WTC11 (cell line): ENCODE results near the gene PLEKHH2. TPM values are rescaled to one million over a fixed set of nuclear protein-coding genes. Genes with fewer than 3 reads are reported as not detected.

ENCODE experiments used
- ATAC-seq: fragments of 200-7000 bp; cut with Tn5 transposase; 2 replicates; pipeline ENCODE4 v1.10.0; 2021; ENCODE audit warnings: mild to moderate bottlenecking, moderate library complexity
- CTCF ChIA-PET: fragments of 300-600 bp; sonication (Branson Sonifier 250); formaldehyde crosslinking; loops from one replicate; lab custom pipeline; 2021; ENCODE audit warnings: antibody characterized with exemption; lab: Charles Lee
- POLR2A ChIA-PET: fragments of 350-600 bp; sonication (Branson Sonifier 250); formaldehyde crosslinking; loops from one replicate; lab custom pipeline; 2021; ENCODE audit warnings: antibody characterized with exemption; lab: Charles Lee
- DNase-seq: peaks from one replicate; pipeline ENCODE4 v3.0.0; 2021; ENCODE audit warnings: low spot score
- H3K27ac Mint-ChIP-seq: 2 replicates; pipeline ENCODE4 v1.8.0; 2021; ENCODE audit warnings: mixed read lengths
- H3K27me3 Mint-ChIP-seq: 2 replicates; pipeline ENCODE4 v1.8.0; 2021; ENCODE audit warnings: low read depth, mild to moderate bottlenecking, moderate library complexity, mixed read lengths
- H3K36me3 Mint-ChIP-seq: 2 replicates; pipeline ENCODE4 v1.8.0; 2021; ENCODE audit warnings: mixed read lengths
- H3K4me1 Mint-ChIP-seq: 2 replicates; pipeline ENCODE4 v1.8.0; 2022; ENCODE audit warnings: mixed read lengths
- H3K4me3 Mint-ChIP-seq: 2 replicates; pipeline ENCODE4 v1.8.0; 2021; ENCODE audit warnings: mild to moderate bottlenecking, moderate library complexity, mixed read lengths
- H3K9me3 Mint-ChIP-seq: 2 replicates; pipeline ENCODE4 v1.8.0; 2021; ENCODE audit warnings: mixed read lengths
- CBFB ChIP-seq: sonication (generic); formaldehyde crosslinking; IDR thresholded peaks from 2 replicates; pipeline ENCODE4 v1.8.1; 2022; ENCODE audit warnings: mild to moderate bottlenecking, low read depth, missing genetic modification reagents
- CREM ChIP-seq: sonication (generic); formaldehyde crosslinking; IDR thresholded peaks from 2 replicates; pipeline ENCODE4 v1.8.1; 2022; ENCODE audit warnings: mild to moderate bottlenecking, missing genetic modification reagents, moderate library complexity
- ETV6 ChIP-seq: sonication (generic); formaldehyde crosslinking; IDR thresholded peaks from 2 replicates; pipeline ENCODE4 v1.8.1; 2022; ENCODE audit warnings: mild to moderate bottlenecking, missing genetic modification reagents
- GRHL2 ChIP-seq: fragments of 250-450 bp; sonication (Bioruptor Pico); IDR thresholded peaks from 2 replicates; pipeline ENCODE4 v1.8.0; 2022; ENCODE audit warnings: mild to moderate bottlenecking, moderate library complexity; ENCODE audit not compliant: insufficient replicate concordance, severe bottlenecking
- OVOL2 ChIP-seq: fragments of 250-450 bp; sonication (Bioruptor Pico); IDR thresholded peaks from 2 replicates; pipeline ENCODE4 v1.9.0; 2021; ENCODE audit warnings: mild to moderate bottlenecking, borderline replicate concordance
- RELA ChIP-seq: sonication (generic); formaldehyde crosslinking; IDR thresholded peaks from 2 replicates; pipeline ENCODE4 v1.8.1; 2022; ENCODE audit warnings: missing genetic modification reagents, mild to moderate bottlenecking, borderline replicate concordance
- TEAD1 ChIP-seq: sonication (generic); formaldehyde crosslinking; IDR thresholded peaks from 2 replicates; pipeline ENCODE4 v1.8.0; 2022; ENCODE audit warnings: mild to moderate bottlenecking, missing genetic modification reagents
- ZNF263 ChIP-seq: sonication (generic); formaldehyde crosslinking; IDR thresholded peaks from 2 replicates; pipeline ENCODE4 v1.8.1; 2022; ENCODE audit warnings: low read depth, mild to moderate bottlenecking, moderate library complexity, missing genetic modification reagents
- ZNF396 ChIP-seq: fragments of 250-450 bp; sonication (Bioruptor Pico); IDR thresholded peaks from 2 replicates; pipeline ENCODE4 v1.8.0; 2021; ENCODE audit warnings: mild to moderate bottlenecking, moderate library complexity, borderline replicate concordance
- total RNA-seq: library from RNA; stranded (reverse); gene quantifications from 3 replicates; pipeline ENCODE4 v1.2.3, GENCODE V29; 2021
- TF ChIP-seq, protein P1 (sequence below): sonication (generic); formaldehyde crosslinking; IDR thresholded peaks from 2 replicates; pipeline ENCODE4 v1.8.0; 2023; ENCODE audit warnings: missing genetic modification reagents
- TF ChIP-seq, protein P2 (sequence below): sonication (generic); formaldehyde crosslinking; IDR thresholded peaks from 2 replicates; pipeline ENCODE4 v1.8.1; 2023; ENCODE audit warnings: mild to moderate bottlenecking, moderate library complexity, missing genetic modification reagents
- TF ChIP-seq, protein P3 (sequence below): sonication (generic); formaldehyde crosslinking; IDR thresholded peaks from 2 replicates; pipeline ENCODE4 v1.8.0; 2022; ENCODE audit warnings: missing genetic modification reagents
- TF ChIP-seq, protein P4 (sequence below): sonication (generic); formaldehyde crosslinking; IDR thresholded peaks from 2 replicates; pipeline ENCODE4 v1.8.1; 2022; ENCODE audit warnings: mild to moderate bottlenecking, missing genetic modification reagents, moderate library complexity, borderline replicate concordance
- TF ChIP-seq, protein P5 (sequence below): fragments of 250-450 bp; sonication (Bioruptor Pico); IDR thresholded peaks from 2 replicates; pipeline ENCODE4 v1.9.0; 2021; ENCODE audit warnings: moderate library complexity, mild to moderate bottlenecking, inconsistent platforms, borderline replicate concordance
- TF ChIP-seq, protein P6 (sequence below): sonication (generic); formaldehyde crosslinking; IDR thresholded peaks from 2 replicates; pipeline ENCODE4 v1.8.0; 2023; ENCODE audit warnings: mild to moderate bottlenecking, missing genetic modification reagents
- TF ChIP-seq, protein P7 (sequence below): fragments of 250-450 bp; sonication (Bioruptor Pico); conservative IDR thresholded peaks from 2 replicates; pipeline ENCODE4 v1.9.0; 2021; ENCODE audit warnings: mild to moderate bottlenecking

PLEKHH2 gene
- total RNA-seq, 1 experiment from 2014 or later: 5.8 TPM

DNA sequence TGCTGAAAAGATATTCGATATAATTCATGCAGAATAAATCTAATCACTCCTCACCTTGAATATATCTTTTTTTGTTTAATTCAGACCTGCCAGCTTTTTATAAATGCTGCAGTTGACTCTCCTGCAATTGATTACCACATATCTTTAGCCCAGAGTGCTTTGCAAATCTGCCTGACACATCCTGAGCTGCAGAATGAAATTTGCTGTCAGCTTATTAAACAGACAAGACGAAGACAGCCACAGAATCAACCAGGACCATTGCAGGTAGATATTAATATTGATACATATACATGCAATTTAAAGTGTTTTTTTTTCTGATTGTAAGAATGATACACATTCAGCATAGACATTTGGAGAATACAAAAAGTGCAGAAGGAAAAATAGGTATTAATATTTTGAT is 101.2 kb downstream of the PLEKHH2 start:
- POLR2A ChIA-PET: no interaction called here
- Mint-ChIP-seq H3K27me3 (no peaks in the 10 kb centered on the region), H3K27ac (no peak overlapping the region), H3K36me3 (no peaks in the 10 kb centered on the region), H3K4me3 (no peak overlapping the region), H3K9me3 (no peaks in the 10 kb centered on the region), H3K4me1 (peaks cover 5% of the 10 kb centered on the region)
- no peak for TF ChIP-seq ETV6 (CRISPR knock-in tag)
- TF ChIP-seq, protein P1, sequence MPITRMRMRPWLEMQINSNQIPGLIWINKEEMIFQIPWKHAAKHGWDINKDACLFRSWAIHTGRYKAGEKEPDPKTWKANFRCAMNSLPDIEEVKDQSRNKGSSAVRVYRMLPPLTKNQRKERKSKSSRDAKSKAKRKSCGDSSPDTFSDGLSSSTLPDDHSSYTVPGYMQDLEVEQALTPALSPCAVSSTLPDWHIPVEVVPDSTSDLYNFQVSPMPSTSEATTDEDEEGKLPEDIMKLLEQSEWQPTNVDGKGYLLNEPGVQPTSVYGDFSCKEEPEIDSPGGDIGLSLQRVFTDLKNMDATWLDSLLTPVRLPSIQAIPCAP (CRISPR knock-in tag): no peak
- TF ChIP-seq, protein P2, sequence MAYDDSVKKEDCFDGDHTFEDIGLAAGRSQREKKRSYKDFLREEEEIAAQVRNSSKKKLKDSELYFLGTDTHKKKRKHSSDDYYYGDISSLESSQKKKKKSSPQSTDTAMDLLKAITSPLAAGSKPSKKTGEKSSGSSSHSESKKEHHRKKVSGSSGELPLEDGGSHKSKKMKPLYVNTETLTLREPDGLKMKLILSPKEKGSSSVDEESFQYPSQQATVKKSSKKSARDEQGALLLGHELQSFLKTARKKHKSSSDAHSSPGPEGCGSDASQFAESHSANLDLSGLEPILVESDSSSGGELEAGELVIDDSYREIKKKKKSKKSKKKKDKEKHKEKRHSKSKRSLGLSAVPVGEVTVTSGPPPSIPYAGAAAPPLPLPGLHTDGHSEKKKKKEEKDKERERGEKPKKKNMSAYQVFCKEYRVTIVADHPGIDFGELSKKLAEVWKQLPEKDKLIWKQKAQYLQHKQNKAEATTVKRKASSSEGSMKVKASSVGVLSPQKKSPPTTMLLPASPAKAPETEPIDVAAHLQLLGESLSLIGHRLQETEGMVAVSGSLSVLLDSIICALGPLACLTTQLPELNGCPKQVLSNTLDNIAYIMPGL (CRISPR knock-in tag): no peak
- no peak for TF ChIP-seq TEAD1 (CRISPR knock-in tag)
- no peak for TF ChIP-seq CBFB
- TF ChIP-seq, all 79 proteins: peak for 0
- no peak for DNase-seq
- CTCF ChIA-PET: no interaction called here
- no peak for ATAC-seq

DNA sequence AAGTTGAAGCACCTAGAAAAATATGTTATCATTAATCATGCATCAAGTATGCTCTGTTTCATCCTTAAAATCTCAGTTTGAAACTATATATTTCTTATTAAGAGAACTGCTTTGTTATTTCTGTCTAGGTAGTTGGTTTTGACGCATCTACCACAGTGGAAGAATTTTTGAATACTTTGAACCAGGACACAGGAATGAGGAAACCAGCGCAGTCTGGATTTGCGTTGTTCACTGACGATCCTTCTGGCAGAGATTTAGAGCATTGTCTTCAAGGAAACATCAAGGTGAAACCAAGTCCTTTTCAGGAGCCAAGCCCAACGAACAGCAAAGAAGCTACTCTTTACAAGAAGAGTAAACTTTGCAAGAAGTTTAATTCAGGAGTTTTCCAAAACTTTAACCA is 106.6 kb downstream of the PLEKHH2 start:
- DNase-seq: no peak
- TF ChIP-seq, protein P3, sequence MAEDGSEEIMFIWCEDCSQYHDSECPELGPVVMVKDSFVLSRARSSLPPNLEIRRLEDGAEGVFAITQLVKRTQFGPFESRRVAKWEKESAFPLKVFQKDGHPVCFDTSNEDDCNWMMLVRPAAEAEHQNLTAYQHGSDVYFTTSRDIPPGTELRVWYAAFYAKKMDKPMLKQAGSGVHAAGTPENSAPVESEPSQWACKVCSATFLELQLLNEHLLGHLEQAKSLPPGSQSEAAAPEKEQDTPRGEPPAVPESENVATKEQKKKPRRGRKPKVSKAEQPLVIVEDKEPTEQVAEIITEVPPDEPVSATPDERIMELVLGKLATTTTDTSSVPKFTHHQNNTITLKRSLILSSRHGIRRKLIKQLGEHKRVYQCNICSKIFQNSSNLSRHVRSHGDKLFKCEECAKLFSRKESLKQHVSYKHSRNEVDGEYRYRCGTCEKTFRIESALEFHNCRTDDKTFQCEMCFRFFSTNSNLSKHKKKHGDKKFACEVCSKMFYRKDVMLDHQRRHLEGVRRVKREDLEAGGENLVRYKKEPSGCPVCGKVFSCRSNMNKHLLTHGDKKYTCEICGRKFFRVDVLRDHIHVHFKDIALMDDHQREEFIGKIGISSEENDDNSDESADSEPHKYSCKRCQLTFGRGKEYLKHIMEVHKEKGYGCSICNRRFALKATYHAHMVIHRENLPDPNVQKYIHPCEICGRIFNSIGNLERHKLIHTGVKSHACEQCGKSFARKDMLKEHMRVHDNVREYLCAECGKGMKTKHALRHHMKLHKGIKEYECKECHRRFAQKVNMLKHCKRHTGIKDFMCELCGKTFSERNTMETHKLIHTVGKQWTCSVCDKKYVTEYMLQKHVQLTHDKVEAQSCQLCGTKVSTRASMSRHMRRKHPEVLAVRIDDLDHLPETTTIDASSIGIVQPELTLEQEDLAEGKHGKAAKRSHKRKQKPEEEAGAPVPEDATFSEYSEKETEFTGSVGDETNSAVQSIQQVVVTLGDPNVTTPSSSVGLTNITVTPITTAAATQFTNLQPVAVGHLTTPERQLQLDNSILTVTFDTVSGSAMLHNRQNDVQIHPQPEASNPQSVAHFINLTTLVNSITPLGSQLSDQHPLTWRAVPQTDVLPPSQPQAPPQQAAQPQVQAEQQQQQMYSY: no peak
- TF ChIP-seq, protein P4, sequence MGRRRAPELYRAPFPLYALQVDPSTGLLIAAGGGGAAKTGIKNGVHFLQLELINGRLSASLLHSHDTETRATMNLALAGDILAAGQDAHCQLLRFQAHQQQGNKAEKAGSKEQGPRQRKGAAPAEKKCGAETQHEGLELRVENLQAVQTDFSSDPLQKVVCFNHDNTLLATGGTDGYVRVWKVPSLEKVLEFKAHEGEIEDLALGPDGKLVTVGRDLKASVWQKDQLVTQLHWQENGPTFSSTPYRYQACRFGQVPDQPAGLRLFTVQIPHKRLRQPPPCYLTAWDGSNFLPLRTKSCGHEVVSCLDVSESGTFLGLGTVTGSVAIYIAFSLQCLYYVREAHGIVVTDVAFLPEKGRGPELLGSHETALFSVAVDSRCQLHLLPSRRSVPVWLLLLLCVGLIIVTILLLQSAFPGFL (CRISPR knock-in tag): no peak
- TF ChIP-seq ZNF263 (CRISPR knock-in tag): no peak
- TF ChIP-seq, all 79 proteins: peak for 0
- ChIA-PET CTCF (no interaction called here), POLR2A (no interaction called here)
- Mint-ChIP-seq H3K4me1 (peaks cover 5% of the 10 kb centered on the region), H3K4me3 (no peak overlapping the region), H3K36me3 (no peaks in the 10 kb centered on the region), H3K9me3 (no peaks in the 10 kb centered on the region), H3K27ac (no peak overlapping the region), H3K27me3 (no peaks in the 10 kb centered on the region)
- ATAC-seq: no peak

DNA sequence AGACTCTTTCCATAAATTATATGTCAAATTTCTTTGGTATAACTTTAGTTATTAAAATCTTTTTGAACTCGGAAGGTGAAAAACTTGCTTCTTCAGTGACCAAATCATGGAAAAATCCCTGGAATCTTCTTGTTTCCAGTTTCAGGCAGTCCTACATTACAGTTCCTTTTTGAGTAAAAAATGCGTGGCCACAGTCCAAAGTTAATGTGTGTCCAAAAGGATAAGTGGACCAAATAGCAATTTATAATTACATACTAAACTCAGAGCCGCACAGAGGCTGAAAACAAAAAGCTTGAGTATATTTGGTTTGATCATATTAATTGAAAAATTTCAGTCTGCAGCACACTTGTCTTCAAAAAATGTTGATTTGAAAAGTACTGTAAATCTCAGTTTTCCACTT is 108.4 kb downstream of the PLEKHH2 start:
- no peak overlapping the region for H3K27ac Mint-ChIP-seq
- no peaks in the 10 kb centered on the region for H3K9me3 Mint-ChIP-seq
- DNase-seq (no peak), ATAC-seq (no peak)
- H3K4me1 Mint-ChIP-seq: no peaks in the 10 kb centered on the region
- H3K4me3 Mint-ChIP-seq: no peak overlapping the region
- CTCF ChIA-PET: interaction anchor here (0.6 kb wide), 1 partner anchor 203 kb away, joined by 3 read pairs; no protein-coding TSS in a partner anchor
- H3K36me3 Mint-ChIP-seq: no peaks in the 10 kb centered on the region
- POLR2A ChIA-PET: no interaction called here
- H3K27me3 Mint-ChIP-seq: no peaks in the 10 kb centered on the region
- TF ChIP-seq OVOL2 (CRISPR knock-in tag): no peak
- TF ChIP-seq, protein P5, sequence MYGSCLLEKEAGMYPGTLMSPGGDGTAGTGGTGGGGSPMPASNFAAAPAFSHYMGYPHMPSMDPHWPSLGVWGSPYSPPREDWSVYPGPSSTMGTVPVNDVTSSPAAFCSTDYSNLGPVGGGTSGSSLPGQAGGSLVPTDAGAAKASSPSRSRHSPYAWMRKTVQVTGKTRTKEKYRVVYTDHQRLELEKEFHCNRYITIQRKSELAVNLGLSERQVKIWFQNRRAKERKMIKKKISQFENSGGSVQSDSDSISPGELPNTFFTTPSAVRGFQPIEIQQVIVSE (CRISPR knock-in tag): no peak
- TF ChIP-seq RELA (CRISPR knock-in tag): no peak
- TF ChIP-seq ZNF396 (CRISPR knock-in tag): no peak
- TF ChIP-seq, protein P6, sequence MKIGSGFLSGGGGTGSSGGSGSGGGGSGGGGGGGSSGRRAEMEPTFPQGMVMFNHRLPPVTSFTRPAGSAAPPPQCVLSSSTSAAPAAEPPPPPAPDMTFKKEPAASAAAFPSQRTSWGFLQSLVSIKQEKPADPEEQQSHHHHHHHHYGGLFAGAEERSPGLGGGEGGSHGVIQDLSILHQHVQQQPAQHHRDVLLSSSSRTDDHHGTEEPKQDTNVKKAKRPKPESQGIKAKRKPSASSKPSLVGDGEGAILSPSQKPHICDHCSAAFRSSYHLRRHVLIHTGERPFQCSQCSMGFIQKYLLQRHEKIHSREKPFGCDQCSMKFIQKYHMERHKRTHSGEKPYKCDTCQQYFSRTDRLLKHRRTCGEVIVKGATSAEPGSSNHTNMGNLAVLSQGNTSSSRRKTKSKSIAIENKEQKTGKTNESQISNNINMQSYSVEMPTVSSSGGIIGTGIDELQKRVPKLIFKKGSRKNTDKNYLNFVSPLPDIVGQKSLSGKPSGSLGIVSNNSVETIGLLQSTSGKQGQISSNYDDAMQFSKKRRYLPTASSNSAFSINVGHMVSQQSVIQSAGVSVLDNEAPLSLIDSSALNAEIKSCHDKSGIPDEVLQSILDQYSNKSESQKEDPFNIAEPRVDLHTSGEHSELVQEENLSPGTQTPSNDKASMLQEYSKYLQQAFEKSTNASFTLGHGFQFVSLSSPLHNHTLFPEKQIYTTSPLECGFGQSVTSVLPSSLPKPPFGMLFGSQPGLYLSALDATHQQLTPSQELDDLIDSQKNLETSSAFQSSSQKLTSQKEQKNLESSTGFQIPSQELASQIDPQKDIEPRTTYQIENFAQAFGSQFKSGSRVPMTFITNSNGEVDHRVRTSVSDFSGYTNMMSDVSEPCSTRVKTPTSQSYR (CRISPR knock-in tag): no peak
- no peak for TF ChIP-seq CREM
- TF ChIP-seq, protein P7, sequence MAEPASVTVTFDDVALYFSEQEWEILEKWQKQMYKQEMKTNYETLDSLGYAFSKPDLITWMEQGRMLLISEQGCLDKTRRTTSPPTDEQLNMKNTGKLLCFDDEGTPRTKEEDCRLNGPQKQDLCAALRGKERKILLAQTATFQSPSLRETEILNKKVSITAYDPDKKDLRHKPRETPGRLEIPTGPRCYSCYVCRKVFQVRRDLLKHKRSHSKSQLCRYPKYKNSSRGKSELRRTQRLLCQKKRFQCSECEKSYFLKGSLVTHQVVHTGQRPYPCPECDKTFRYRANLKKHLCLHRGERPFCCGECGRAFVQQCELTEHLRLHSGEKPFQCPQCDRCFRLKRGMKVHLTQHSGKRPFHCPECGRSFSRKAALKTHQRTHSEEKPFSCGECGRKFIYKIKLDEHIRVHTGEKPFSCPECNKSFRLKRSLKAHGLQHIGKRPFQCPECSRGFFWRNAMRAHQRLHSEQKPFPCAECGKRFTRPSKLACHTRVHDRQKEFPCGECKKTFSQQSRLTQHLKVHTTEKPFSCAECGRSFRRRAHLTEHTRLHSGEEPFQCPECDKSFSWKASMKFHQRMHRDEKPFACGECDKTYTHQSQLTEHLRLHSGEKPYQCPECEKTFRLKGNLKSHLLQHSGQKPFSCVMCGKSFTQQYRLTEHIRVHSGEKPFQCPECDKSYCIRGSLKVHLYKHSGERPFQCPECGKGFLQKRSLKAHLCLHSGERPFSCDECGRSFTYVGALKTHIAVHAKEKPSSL (CRISPR knock-in tag): no peak
- no peak for TF ChIP-seq GRHL2 (CRISPR knock-in tag)
